ENCODE results near the gene TC2N.

GRCh38 chr14:91872011-91872501 lies 4.7 kb upstream of the TC2N start:
- TF ChIP-seq CTCF (IDR thresholded peaks at IDR 0.05) (no peak), POLR2AphosphoS5 (IDR thresholded peaks at IDR 0.05) (no peak)

Measured in prostate gland (tissue), 2 donors.